ENCODE results near the gene SLC38A8.

GRCh38 chr16:83995754-83996153, 46.8 kb downstream of the SLC38A8 start:
- TF ChIP-seq, protein P1, sequence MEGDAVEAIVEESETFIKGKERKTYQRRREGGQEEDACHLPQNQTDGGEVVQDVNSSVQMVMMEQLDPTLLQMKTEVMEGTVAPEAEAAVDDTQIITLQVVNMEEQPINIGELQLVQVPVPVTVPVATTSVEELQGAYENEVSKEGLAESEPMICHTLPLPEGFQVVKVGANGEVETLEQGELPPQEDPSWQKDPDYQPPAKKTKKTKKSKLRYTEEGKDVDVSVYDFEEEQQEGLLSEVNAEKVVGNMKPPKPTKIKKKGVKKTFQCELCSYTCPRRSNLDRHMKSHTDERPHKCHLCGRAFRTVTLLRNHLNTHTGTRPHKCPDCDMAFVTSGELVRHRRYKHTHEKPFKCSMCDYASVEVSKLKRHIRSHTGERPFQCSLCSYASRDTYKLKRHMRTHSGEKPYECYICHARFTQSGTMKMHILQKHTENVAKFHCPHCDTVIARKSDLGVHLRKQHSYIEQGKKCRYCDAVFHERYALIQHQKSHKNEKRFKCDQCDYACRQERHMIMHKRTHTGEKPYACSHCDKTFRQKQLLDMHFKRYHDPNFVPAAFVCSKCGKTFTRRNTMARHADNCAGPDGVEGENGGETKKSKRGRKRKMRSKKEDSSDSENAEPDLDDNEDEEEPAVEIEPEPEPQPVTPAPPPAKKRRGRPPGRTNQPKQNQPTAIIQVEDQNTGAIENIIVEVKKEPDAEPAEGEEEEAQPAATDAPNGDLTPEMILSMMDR (IDR thresholded peaks at IDR 0.05), result no peak
- TF ChIP-seq POLR2A (IDR thresholded peaks at IDR 0.05), result no peak

Data from thyroid gland (tissue), 4 donors.